Activated naive CD8-positive, alpha-beta T cell treated with anti-CD3 and anti-CD28 coated beads, Interleukin-2, amount 50 U/mL, for 24 hours (primary cell): ENCODE measurements around the gene NXPH4.

Experiments used
- ATAC-seq: fragments of 150-1000 bp; cut with Tn5 transposase; one replicate; pipeline ENCODE4 v1.10.0; 2021
- DNase-seq: peaks from one replicate; pipeline ENCODE4 v3.0.0; 2021
- H3K27ac Mint-ChIP-seq: one replicate; pipeline ENCODE4 v1.8.0; 2021; ENCODE audit warnings: mild to moderate bottlenecking, mixed read lengths
- H3K27me3 Mint-ChIP-seq: one replicate; pipeline ENCODE4 v1.8.0; 2021; ENCODE audit warnings: mixed read lengths
- H3K36me3 Mint-ChIP-seq: one replicate; pipeline ENCODE4 v1.8.0; 2021; ENCODE audit warnings: low read depth, mixed read lengths
- H3K4me1 Mint-ChIP-seq: one replicate; pipeline ENCODE4 v1.8.0; 2021; ENCODE audit warnings: mixed read lengths
- H3K4me3 Mint-ChIP-seq: one replicate; pipeline ENCODE4 v1.8.0; 2021; ENCODE audit warnings: mild to moderate bottlenecking, moderate library complexity, mixed read lengths
- H3K9me3 Mint-ChIP-seq: one replicate; pipeline ENCODE4 v1.8.0; 2021; ENCODE audit warnings: mixed read lengths

Gene NXPH4

GRCh38 chr12:57179331-57180086 lies 37.1 kb upstream of the NXPH4 start:
- no peak for DNase-seq
- no peaks in the 10 kb centered on the region for H3K36me3 Mint-ChIP-seq
- no peaks in the 10 kb centered on the region for H3K27me3 Mint-ChIP-seq
- no peak for ATAC-seq
- H3K4me1 Mint-ChIP-seq, result no peaks in the 10 kb centered on the region
- H3K27ac Mint-ChIP-seq, result no peak overlapping the region
- H3K9me3 Mint-ChIP-seq, result no peaks in the 10 kb centered on the region
- no peak overlapping the region for H3K4me3 Mint-ChIP-seq

DNA sequence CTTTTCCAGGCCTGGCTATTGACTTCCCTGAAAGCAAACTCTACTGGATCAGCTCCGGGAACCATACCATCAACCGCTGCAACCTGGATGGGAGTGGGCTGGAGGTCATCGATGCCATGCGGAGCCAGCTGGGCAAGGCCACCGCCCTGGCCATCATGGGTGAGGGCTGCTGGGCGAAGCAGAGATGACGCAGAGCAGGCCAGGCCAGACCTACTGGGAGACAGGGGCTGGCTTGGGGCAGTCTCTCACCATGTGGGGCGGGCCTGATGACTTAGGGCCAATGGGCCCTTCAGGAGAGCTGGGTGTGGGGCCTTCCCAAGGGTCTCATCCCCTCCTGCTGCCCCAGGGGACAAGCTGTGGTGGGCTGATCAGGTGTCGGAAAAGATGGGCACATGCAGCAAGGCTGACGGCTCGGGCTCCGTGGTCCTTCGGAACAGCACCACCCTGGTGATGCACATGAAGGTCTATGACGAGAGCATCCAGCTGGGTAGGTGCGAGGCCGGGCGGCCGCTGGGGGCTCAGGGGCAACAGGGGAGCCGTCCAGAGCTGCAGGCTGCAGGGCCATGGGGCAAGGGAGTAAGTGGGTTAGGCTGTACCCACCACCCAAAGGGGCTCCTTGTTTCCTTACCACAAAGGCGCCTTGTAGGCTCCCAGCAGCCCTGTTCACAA lies 36.1 kb upstream of the NXPH4 start:
- Mint-ChIP-seq H3K9me3 (no peaks in the 10 kb centered on the region), H3K27ac (no peak overlapping the region), H3K4me1 (no peaks in the 10 kb centered on the region), H3K36me3 (no peaks in the 10 kb centered on the region), H3K4me3 (no peak overlapping the region), H3K27me3 (no peaks in the 10 kb centered on the region)
- ATAC-seq (no peak), DNase-seq (no peak)

GRCh38 chr12:57181072-57181471 lies 35.5 kb upstream of the NXPH4 start:
- Mint-ChIP-seq H3K4me1 (no peaks in the 10 kb centered on the region), H3K36me3 (no peaks in the 10 kb centered on the region), H3K4me3 (no peak overlapping the region), H3K9me3 (no peaks in the 10 kb centered on the region), H3K27me3 (no peaks in the 10 kb centered on the region), H3K27ac (no peak overlapping the region)
- DNase-seq (no peak), ATAC-seq (no peak)

GRCh38 chr12:57181561-57182155 lies 34.9 kb upstream of the NXPH4 start:
- Mint-ChIP-seq H3K27me3 (no peaks in the 10 kb centered on the region), H3K9me3 (no peaks in the 10 kb centered on the region), H3K4me1 (no peaks in the 10 kb centered on the region), H3K36me3 (no peaks in the 10 kb centered on the region), H3K4me3 (no peak overlapping the region), H3K27ac (no peak overlapping the region)
- ATAC-seq (no peak), DNase-seq (no peak)

GRCh38 chr12:57182918-57183575 lies 33.5 kb upstream of the NXPH4 start:
- Mint-ChIP-seq H3K27me3 (no peaks in the 10 kb centered on the region), H3K36me3 (no peaks in the 10 kb centered on the region), H3K27ac (no peak overlapping the region), H3K9me3 (no peaks in the 10 kb centered on the region), H3K4me3 (no peak overlapping the region), H3K4me1 (no peaks in the 10 kb centered on the region)
- DNase-seq (peak; percentile 87), ATAC-seq (peak; percentile 86)

GRCh38 chr12:57183939-57184725 lies 32.5 kb upstream of the NXPH4 start:
- Mint-ChIP-seq H3K4me1 (no peaks in the 10 kb centered on the region), H3K36me3 (no peaks in the 10 kb centered on the region), H3K27ac (no peak overlapping the region), H3K4me3 (no peak overlapping the region), H3K27me3 (no peaks in the 10 kb centered on the region), H3K9me3 (no peaks in the 10 kb centered on the region)
- no peak for DNase-seq
- ATAC-seq, result no peak

- Mint-ChIP-seq H3K27me3 (no peaks in the 10 kb centered on the region), H3K9me3 (no peaks in the 10 kb centered on the region), H3K4me1 (no peaks in the 10 kb centered on the region), H3K27ac (no peak overlapping the region), H3K36me3 (no peaks in the 10 kb centered on the region), H3K4me3 (no peak overlapping the region)
- DNase-seq (no peak), ATAC-seq (no peak)
Measured at GRCh38 chr12:57185403-57185802, 31.2 kb upstream of the NXPH4 start.

DNA sequence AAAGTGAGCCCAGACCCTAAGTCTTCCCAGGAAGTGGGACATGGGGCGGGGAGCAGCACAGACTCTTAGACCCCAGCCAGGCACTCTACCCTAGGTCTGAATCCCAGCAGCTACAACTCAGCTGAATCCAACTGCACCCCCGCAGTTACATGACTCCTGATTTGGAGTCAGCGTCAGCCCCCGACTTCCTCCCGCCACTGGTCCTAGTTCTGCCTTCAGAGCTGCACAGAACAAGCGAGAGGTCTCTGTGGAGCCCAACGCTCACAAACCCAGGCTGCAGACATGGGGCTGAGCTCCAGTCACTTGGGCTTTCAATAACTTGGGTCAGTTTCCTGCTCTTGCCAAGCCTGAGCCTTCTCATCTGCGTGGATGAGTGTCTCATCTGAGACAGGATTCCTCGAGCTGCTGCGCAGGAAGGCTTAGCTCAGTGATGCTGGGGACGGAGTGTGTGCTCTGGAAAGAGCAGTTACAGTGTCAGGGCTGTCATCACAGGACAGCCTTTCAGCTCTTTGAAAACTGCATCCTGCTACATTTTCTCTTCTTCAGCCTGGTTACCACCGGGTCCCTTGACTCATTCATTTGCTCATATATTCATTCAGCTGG lies 30.6 kb upstream of the NXPH4 start:
- H3K4me1 Mint-ChIP-seq, result no peaks in the 10 kb centered on the region
- DNase-seq (no peak), ATAC-seq (no peak)
- H3K27me3 Mint-ChIP-seq, result no peaks in the 10 kb centered on the region
- no peak overlapping the region for H3K27ac Mint-ChIP-seq
- H3K36me3 Mint-ChIP-seq, result no peaks in the 10 kb centered on the region
- H3K9me3 Mint-ChIP-seq, result no peaks in the 10 kb centered on the region
- H3K4me3 Mint-ChIP-seq, result no peak overlapping the region

GRCh38 chr12:57187222-57188089 lies 29.1 kb upstream of the NXPH4 start:
- H3K27ac Mint-ChIP-seq, result no peak overlapping the region
- ATAC-seq (no peak), DNase-seq (no peak)
- no peaks in the 10 kb centered on the region for H3K9me3 Mint-ChIP-seq
- H3K36me3 Mint-ChIP-seq, result no peaks in the 10 kb centered on the region
- H3K27me3 Mint-ChIP-seq, result no peaks in the 10 kb centered on the region
- H3K4me1 Mint-ChIP-seq, result no peaks in the 10 kb centered on the region
- no peak overlapping the region for H3K4me3 Mint-ChIP-seq

DNA sequence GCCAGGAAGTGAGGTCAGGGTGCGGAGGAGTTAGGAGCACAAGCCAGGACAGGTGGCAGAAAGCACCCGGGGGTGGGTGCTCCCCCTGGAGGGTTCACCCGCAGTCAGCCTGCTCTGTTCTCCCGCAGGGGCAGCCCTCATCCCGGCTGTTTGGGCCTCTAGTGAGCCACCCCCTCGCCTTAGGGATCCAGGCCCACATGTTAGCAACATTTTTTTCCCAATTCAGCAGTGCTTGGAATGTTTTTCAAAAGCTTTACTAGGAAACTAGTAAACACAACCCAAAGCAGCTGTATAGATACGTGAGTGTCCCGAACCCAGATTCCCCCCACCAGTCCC lies 28.5 kb upstream of the NXPH4 start:
- DNase-seq, result no peak
- no peaks in the 10 kb centered on the region for H3K4me1 Mint-ChIP-seq
- no peaks in the 10 kb centered on the region for H3K36me3 Mint-ChIP-seq
- H3K9me3 Mint-ChIP-seq, result no peaks in the 10 kb centered on the region
- no peaks in the 10 kb centered on the region for H3K27me3 Mint-ChIP-seq
- no peak overlapping the region for H3K27ac Mint-ChIP-seq
- H3K4me3 Mint-ChIP-seq, result no peak overlapping the region
- ATAC-seq, result no peak

GRCh38 chr12:57190037-57190436 lies 26.6 kb upstream of the NXPH4 start:
- Mint-ChIP-seq H3K4me3 (no peak overlapping the region), H3K27ac (no peak overlapping the region), H3K27me3 (no peaks in the 10 kb centered on the region), H3K9me3 (no peaks in the 10 kb centered on the region), H3K36me3 (no peaks in the 10 kb centered on the region), H3K4me1 (no peaks in the 10 kb centered on the region)
- no peak for DNase-seq
- ATAC-seq, result no peak

DNA sequence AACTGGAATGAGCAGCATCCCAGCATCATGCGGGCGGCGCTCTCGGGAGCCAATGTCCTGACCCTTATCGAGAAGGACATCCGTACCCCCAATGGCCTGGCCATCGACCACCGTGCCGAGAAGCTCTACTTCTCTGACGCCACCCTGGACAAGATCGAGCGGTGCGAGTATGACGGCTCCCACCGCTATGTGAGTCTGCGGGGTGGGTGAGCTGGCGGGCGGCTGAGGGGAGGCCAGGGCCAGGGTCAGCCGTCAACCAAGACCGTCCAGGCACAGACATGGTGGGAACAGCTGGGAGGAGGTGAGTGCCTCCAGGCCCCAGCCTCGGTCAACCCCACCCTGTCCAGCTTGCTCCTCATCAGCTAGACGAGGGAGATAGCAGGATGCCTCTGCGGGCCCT lies 25.8 kb upstream of the NXPH4 start:
- Mint-ChIP-seq H3K27me3 (no peaks in the 10 kb centered on the region), H3K36me3 (no peaks in the 10 kb centered on the region)

GRCh38 chr12:57191410-57191809 lies 25.2 kb upstream of the NXPH4 start:
- H3K27me3 Mint-ChIP-seq, result no peaks in the 10 kb centered on the region
- no peak for ATAC-seq
- H3K36me3 Mint-ChIP-seq, result no peaks in the 10 kb centered on the region
- no peak overlapping the region for H3K4me3 Mint-ChIP-seq
- DNase-seq, result no peak
- no peak overlapping the region for H3K27ac Mint-ChIP-seq
- H3K9me3 Mint-ChIP-seq, result no peaks in the 10 kb centered on the region
- H3K4me1 Mint-ChIP-seq, result no peaks in the 10 kb centered on the region

More for the DNA sequence above, 25.8 kb upstream of the NXPH4 start:
- Mint-ChIP-seq H3K4me3 (no peak overlapping the region), H3K9me3 (no peaks in the 10 kb centered on the region), H3K4me1 (no peaks in the 10 kb centered on the region), H3K27ac (no peak overlapping the region)
- no peak for ATAC-seq
- DNase-seq, result no peak
